HG03095 (cell line): Measurements from ENCODE around the gene YBX2.

Experiments
- ATAC-seq: cut with Tn5 transposase; IDR thresholded peaks from one replicate; pipeline ENCODE4 v1.9.1; 2021; ENCODE audit warnings: moderate library complexity; ENCODE audit not compliant: unreplicated experiment

Gene YBX2

DNA sequence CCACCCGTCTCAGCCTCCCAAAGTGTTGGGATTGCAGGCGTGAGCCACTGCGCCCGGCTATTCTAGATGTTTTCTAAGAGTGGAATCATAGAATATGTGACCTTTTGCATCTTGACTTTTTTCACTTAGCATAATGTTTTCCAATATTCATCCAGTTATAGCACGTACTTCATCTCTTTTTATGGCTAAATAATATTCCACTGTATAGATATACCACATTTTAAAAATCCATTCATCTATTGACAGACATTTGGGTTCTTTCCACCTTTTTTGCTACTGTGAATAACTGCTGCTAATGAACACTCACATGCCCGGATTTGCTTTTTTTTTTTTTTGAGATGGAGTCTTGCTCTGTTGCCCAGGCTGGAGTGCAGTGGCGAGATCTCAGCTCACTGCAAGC lies 9.7 kb upstream of the YBX2 start:
- no peak for ATAC-seq

DNA sequence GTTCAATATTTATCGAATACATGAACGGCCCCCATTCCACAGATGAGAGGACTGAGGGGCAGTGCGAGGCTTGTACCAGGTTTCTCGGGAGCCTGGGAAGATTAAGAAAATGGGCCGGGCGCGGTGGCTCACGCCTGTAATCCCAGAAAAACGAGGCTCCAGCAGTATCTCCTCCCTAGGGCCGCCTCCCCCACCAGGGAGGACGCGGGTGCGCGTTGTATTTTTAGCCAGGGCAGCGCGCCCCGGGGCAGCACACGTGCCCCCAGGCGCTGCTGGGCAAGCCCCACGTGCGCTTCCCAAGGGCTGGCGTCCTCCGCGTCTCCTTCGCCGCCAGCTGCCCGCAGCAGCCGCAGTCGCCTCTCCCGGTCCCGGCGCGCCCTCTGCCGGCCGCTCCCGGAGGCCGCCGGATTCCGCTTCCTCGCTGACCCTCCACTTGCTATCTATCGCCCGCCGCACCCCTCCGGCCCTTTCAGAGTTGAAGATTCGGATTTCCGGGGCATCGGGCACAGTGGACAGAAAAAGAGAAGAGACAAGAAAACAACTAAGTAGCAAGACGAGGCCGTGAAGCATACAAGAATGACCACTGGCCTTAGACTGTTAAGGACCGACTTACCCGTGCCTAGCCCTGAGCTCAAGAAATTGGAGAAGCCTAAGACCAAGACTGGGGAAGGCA lies 1.9 kb upstream of the YBX2 start:
- no peak for ATAC-seq

DNA sequence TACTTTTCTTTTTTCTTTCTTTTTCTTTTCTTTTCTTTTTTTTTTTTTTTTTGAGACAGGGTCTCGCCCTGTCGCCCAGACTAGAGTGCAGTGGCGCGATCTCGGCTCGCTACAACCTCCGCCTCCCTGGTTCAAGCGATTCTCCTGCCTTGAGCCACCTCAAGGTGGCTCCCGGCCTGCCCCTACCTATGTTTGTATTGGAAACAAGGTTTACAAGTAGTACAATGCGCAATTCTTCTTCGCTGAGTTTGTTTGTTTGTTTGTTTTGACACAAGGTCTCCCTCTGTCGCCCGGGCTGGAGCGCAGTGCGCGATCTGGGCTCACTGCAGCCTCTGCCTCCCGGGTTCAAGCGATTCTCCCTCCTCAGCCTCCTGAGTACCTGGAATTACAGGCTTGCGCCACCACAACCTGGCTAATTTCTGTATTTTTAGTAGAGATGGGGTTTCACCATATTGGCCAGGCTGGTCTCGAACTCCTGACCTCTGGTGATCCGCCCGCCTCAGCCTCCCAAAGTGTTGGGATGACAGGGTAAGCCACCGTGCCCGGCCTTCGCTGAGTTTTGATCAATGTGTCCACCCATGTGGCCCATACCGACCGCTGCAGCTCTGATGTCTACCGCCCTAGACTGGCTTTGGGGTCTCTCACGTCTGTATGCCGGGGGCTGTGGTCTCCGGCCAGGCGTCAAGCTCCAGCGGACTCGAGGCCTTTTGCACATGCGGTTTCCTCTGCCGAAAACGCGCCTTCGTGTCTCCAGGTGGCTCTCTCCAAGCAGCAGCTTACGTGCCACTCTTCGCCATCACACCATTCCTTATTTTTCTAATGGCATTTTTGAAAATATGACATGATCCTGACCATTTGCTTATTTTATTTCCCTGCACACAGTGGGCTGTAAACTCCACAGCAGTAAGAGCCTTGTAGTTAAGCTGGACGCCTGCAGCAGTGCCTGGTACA lies 1.1 kb upstream of the YBX2 start:
- ATAC-seq = no peak

DNA sequence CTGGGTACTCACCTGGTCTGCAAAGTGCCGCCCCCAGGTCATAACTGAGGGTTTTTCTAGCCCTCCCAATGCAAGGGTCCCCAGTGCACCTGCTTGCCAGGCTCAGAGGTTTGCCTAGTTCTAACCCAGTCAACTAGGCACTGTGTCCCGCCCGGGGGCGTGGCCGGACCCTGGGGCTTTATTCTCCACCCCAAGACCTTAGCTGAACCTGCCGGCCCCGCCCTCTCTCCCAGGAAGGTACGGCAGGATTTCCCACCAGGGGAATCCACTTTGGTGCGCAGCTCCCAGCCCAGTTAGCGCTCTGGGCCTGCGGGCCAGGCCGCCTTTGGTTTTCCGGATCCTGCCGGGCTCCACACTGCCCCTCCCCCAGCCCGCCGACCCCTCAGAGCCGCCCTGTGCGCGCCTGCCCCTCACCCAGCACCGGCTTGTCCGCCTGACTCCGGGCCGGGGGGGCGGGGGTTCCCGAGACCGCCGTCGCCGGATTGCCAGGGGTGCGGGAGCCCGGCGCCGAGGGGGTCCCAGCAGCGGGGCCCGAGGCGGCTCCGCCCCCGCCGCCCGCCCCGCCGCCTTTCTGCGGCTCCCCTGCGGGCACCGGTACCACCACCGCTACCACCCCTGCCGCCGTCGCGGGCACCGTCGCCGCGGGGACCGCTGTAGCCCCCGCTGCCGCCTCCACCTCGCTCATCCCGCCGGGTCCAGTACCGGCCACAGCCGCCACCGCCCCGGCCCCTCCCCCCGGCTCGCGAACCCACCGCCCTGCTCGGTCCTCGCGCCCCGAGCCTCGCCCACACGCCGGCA lies 424 bp downstream of the YBX2 start:
- no peak for ATAC-seq

DNA sequence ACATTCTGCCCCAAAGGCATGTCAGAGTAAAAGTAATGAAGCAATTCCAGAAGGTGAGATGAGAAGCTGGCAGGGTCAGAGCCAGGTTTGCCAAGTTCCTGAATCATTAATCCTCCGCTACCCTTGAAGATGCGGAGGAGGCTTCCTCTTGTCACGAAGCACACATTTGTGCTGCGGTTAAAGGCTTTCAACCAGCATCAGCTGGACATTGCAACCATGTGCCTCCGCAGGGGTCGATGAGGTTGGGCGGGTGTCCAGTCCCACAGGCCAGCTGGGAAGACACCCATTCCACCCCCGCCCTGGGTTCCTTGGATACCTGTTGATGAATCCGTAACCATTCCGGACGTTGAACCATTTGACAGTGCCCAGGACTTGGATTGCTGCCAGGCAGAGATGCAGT lies 1.3 kb downstream of the YBX2 start:
- no peak for ATAC-seq

DNA sequence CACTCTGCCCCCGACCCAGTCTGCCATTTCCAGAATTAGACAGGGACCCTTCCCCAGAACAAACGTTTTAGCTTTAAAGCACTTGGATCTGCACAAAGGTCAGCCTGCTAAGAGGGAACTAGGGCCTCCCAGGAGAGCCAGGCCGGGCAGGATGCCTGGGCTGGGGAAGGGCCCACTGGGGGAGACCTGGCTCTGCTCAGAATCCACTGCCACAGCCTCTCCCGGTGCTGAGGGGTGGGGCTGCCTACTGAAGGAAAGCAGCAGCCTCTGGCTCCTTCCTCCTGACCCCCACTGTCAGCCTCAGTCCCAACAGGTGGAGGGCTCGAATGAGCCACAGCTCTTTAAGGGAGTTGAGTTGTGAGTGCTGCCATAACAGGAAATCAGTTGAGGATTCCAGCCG lies 1.7 kb downstream of the YBX2 start:
- ATAC-seq = no peak

DNA sequence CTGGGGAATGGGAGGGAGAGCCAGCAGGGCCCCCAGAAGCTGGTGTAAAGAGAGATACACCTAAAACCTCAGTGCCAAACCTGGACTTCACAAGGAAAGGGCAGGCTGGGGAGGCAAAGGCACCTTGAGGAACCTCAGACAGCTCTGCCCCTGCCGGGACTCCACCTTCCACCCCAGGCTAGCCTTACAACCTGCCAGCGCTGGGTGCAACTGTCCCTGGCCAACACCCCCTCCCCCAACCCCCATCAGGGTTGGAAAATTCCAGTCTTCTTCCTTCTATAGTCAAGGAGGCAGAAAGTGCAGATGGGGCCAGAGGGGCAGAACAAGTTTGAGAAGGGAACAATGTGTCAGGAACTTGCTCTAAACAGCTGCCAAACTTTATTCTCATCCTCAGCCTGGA lies 2.2 kb downstream of the YBX2 start:
- ATAC-seq = no peak

DNA sequence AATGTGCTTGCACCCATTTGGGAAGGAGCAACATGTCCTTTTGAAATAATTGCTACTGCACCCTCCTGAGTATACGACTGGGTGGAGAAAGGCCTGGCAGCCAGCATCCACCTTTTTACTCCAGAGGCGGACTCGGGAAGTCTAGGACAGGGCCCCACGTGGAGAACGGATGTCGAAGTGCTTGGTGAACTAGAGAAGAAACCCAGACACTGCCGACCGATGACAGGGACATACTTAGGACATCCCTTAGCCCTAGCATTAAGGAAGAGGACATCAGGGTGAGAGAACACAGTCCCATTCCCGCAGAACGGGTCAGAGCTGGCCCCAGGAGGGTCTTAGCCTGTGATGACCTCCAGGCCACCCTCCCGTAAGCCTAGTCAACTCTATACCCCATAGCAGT lies 3.8 kb downstream of the YBX2 start:
- ATAC-seq = no peak

DNA sequence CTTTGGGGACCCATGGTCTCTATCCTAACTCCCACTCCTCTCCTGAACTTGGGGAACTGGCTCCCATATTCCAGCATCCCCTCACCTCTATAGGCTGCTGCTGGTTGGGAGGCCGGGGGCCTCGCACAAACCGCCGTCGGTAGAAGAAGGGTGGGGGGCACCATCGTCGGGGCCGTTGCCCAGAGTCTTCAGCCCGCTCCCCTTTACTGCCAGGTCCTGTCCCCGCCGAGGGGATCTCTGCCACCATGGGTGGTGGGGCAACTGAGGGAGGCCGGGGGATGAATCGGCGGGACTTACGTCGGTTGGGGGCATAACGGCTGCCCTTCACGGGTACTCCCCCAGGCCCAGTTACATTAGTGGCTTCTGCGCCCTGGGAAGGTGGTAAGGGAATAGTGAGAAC lies 4.3 kb downstream of the YBX2 start:
- ATAC-seq = no peak

DNA sequence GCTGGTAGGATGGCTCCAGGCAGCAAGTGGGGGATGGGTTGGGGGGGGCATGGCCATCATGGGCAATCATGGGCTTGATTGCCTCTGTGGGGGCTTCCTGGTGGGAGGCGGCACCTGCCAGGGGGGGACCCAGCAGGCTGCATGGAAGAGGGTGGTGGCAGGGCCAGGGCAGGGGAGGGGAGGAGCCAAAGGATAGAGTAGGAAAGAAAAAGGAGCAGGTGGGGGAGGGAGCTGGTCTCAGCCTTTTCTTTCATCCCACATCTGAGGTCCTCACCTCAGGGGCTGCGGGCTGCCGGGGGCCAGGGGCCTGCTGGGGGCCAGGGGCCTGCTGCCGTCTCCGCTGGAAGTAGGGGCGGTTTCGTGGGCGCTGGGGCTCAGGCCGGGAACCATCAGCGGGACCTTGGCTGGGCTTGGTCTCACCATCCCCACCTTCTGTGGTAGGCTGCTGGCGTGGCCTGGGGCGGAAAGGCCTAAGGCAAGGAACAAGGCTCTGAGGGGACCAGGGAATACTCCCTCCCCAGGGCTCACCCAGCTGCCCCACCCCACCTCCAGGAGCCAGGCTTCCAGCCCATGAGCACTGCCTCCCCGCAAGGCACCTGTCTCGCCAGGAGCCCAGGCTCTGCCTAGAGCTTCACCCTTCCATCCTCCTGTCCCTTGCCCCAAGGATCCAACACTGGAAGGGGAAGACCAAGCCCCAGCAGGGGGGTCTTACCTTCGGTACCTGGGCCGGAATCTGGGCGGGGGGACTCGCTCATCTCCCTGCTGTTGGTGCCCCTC lies 5.0 kb downstream of the YBX2 start:
- ATAC-seq = no peak

DNA sequence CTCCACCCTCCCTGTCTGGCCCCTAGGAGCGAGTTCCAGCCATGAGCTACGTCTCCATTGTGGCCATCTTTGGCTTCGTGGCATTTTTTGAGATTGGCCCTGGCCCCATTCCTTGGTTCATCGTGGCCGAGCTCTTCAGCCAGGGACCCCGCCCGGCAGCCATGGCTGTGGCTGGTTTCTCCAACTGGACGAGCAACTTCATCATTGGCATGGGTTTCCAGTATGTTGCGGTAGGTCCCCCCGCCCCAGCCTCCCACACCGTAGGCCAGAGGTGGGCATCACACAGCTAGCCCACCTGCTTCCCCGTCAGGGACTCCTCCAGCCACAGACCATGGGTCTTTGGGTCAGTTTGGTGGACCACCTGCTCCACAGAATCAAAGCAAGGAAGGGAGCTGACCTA lies 8.8 kb downstream of the YBX2 start:
- ATAC-seq = no peak

DNA sequence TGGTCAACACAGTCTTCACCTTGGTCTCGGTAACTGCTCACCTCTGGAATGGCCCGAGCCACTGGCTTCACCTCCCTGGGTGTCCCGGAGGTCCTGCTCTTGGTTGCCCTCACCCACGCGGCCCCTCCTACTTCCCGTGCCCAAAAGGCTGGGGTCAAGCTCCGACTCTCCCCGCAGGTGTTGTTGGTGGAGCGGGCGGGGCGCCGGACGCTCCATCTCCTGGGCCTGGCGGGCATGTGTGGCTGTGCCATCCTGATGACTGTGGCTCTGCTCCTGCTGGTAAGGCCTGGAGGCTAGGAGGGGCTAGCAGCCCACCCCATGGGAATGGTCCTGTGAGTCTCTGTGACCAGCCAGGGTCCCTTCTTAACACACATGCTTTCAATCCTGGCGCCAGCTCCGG lies 9.5 kb downstream of the YBX2 start:
- no peak for ATAC-seq

DNA sequence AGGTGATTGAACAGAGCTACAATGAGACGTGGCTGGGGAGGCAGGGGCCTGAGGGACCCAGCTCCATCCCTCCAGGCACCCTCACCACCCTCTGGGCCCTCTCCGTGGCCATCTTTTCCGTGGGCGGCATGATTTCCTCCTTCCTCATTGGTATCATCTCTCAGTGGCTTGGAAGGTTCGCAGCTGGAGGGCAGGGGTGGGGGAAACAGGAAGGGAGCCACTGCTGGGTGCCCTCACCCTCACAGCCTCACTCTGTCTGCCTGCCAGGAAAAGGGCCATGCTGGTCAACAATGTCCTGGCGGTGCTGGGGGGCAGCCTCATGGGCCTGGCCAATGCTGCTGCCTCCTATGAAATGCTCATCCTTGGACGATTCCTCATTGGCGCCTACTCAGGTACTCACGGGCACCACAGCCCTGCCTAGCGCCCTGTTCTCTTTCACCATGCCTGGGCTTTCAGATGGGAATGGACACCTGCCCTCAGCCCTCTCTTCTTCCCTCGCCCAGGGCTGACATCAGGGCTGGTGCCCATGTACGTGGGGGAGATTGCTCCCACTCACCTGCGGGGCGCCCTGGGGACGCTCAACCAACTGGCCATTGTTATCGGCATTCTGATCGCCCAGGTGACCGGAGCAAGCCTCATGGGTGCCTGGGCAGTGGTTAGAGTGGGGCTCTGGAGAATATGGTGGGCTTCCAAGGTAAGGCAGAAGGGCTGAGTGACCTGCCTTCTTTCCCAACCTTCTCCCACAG lies 10.8 kb downstream of the YBX2 start:
- ATAC-seq = no peak

DNA sequence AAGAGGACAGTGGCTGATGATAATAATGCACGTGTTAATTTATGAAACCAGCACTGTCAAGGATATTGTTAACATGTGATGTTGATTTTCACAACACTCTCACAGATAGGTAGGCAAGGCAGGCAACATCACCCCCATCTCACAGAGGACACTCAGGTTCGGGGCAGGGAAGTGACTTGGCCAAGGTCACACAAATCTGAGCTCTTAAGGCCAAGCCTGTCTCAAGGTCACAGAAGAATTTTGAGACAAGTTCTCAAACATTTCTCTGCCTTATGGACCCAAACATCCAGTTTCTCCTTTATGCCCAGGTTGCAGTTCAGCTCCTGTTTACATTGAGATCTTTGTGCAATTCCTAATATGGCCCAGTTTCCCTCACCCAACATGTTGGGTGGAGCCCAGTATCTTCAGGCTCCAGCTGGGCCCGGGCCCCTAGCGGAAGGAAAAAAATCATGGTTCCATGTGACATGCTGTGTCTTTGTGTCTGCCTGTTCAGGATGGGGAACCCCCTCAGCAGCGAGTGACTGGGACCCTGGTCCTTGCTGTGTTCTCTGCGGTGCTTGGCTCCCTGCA lies 11.6 kb downstream of the YBX2 start:
- no peak for ATAC-seq

DNA sequence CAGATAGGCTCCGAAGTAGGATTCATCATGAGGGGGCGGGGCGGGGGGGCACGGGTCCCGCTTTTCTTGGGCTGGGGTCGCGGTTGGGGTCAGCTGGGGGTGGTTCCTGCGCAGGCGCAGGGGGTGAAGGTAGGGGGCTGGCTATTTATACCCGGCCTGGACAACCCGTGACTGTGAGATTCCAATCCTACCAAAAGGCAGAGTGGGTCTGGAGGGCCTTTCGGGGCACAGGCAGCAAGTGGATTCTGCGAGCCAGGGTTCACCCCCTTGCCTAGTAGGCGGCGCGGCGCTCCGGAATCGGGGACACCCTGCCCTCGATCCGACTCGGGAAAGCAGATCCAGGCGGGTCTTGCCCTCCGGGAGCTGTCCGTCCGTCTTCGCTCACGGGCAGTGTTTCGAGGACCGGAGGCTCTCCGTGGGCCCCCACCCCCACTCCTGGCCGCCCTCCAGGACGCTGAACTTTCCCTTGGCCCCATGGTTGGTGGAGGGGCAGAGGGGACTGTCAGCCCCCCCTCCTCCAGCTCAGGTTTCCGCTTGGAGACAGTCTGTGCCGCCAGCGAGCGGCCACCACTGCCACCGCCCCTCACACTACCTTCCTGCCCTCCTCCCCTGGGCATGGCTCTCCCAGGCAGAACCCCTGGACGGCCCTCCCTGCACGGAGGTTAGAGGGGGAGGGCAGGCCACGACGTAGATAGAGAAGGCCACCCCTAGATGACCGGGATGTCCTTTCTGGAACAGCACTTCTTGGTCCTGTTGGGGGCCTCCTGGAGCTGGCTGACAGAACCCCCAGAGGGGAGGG lies 12.3 kb downstream of the YBX2 start:
- ATAC-seq = no peak

DNA sequence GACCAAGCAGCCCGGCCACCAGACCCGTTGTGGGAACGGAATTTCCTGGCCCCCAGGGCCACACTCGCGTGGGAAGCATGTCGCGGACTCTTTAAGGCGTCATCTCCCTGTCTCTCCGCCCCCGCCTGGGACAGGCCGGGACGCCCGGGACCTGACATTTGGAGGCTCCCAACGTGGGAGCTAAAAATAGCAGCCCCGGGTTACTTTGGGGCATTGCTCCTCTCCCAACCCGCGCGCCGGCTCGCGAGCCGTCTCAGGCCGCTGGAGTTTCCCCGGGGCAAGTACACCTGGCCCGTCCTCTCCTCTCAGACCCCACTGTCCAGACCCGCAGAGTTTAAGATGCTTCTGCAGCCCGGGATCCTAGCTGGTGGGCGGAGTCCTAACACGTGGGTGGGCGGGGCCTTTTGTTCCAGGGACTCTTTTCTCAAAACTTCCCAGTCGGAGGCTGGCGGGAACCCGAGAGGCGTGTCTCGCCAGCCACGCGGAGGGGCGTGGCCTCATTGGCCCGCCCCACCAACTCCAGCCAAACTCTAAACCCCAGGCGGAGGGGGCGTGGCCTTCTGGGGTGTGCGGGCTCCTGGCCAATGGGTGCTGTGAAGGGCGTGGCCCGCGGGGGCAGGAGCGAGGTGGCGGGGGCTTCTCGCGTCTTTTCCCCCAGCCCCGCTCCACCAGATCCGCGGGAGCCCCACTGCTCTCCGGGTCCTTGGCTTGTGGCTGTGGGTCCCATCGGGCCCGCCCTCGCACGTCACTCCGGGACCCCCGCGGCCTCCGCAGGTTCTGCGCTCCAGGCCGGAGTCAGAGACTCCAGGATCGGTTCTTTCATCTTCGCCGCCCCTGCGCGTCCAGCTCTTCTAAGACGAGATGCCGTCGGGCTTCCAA lies 13.1 kb downstream of the YBX2 start, which contains the start of gene SLC2A4:
TSS of gene SLC2A4 (plus strand) at position 645 of the 879 bp plus-strand sequence. CDS start at position 862, 217 bp downstream.
- no peak for ATAC-seq

DNA sequence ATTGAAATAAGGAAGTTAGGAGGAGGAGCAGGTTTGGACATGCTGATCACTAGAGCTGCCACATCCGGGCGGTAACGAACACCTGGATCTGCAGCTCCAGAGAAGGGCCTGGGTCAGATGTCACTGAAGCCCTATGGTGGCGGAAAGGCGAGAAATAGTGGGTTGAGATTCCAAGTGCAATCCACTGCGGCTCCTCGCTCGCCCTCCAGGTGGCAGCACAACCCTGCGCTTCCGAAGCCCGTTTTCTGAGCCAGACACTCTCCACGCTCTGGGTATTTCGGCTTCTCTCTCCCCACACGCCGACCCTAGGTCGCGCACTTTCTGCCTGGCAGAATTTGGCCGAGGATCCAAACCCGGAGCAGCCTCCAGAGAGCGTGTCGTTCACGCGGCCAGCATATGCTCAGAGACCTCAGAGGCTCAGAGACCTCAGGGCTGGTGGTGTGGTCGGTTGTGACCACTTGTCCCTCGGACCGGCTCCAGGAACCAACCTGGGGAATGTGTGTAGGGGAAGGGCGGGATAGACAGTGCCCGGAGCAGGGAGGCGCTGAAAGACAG lies 13.8 kb downstream of the YBX2 start:
- peak; percentile 63 for ATAC-seq

DNA sequence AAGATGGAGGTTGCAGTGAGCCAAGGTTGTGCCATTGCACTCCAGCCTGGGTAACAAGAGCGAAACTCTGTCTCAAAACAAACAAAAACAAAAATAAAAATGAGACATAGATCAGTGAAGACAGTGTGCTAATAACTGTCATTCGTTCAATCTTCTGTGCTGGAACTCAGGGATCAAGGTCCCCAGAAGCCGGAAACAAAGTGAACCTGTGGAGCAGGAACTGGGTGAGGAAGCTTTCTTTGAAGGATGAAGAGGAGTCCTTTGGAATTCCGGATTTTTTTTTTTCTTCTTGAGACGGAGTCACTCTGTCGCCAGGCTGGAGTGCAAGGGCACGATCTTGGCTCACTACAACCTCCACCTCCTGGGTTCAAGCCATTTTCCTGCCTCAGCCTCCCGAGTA lies 15.0 kb downstream of the YBX2 start:
- ATAC-seq = no peak
